Nephron (organoid): ENCODE measurements around the gene ESYT2.

Experiments used
- H3K27ac Mint-ChIP-seq, 3 experiments: 2 replicates each; pipeline ENCODE4 v1.8.0; 2020; ENCODE audit warnings: mixed read lengths in 3 of 3, mild to moderate bottlenecking in 2 of 3, moderate library complexity in 1 of 3
- H3K27me3 Mint-ChIP-seq: 2 replicates; pipeline ENCODE4 v1.8.0; 2021; ENCODE audit warnings: low read depth, mild to moderate bottlenecking, moderate library complexity, mixed read lengths
- H3K36me3 Mint-ChIP-seq: 2 replicates; pipeline ENCODE4 v1.8.0; 2020; ENCODE audit warnings: low read depth, mixed read lengths
- H3K4me1 Mint-ChIP-seq: 2 replicates; pipeline ENCODE4 v1.8.0; 2020; ENCODE audit warnings: mixed read lengths
- H3K4me3 Mint-ChIP-seq, 3 experiments: 2 replicates each; pipeline ENCODE4 v1.8.0; 2020; ENCODE audit warnings: mild to moderate bottlenecking in 3 of 3, mixed read lengths in 3 of 3, moderate library complexity in 2 of 3
- H3K9me3 Mint-ChIP-seq: 2 replicates; pipeline ENCODE4 v1.8.0; 2020; ENCODE audit warnings: mixed read lengths
- TF ChIP-seq, protein P1 (sequence below), 3 experiments: fragments of 200-600 bp; sonication (generic); IDR thresholded peaks; one replicate each; pipeline ENCODE4 v1.5.0; 2021; ENCODE audit warnings: antibody characterized with exemption in 3 of 3; ENCODE audit not compliant: unreplicated experiment in 3 of 3

The ESYT2 gene

DNA sequence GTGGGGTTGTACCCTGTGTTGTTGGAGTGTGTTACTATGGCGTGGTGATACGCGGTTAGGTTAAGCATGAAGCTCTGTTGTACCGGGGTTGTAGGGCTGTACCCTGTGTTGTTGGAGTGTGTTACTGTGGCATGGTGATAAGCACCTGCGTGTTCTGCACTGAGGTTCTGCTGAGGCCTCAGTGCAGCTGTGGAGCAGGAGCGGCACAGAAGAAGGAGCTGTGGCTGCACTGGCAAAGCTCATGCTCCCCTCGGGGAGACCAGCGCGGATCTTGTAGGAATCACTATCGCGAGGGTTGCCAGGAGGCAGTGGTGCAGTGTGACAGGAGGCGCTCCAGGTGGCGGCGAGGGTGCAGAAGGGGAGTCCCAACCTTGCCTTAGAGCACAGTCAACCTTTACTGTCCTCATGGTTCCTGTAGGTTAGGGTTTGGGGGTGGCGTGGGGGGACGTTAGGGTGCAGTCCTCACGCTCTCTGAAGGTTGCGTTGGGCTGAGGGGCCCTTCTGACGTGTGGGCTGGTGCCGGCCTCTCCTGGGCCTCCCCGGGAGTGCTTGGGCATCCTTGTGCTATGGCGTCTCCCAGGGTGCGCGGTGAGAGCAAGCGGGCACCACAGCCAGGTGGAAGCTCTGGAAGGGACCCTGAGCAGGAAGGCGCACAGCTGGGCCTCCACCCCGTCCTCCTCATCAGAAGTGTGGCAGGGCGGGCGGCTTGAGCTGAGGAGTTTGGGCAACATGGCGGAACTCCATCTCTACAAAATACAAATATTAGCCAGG, 38.1 kb upstream of the ESYT2 start:
- H3K4me3 Mint-ChIP-seq, result peak overlapping the region in 1 of 3 experiments; percentile 44
- no peaks in the 10 kb centered on the region for H3K27me3 Mint-ChIP-seq
- no peaks in the 10 kb centered on the region for H3K9me3 Mint-ChIP-seq
- peak overlapping the region in 2 of 3 experiments; percentile 40 to 85 for H3K27ac Mint-ChIP-seq
- TF ChIP-seq, protein P1, sequence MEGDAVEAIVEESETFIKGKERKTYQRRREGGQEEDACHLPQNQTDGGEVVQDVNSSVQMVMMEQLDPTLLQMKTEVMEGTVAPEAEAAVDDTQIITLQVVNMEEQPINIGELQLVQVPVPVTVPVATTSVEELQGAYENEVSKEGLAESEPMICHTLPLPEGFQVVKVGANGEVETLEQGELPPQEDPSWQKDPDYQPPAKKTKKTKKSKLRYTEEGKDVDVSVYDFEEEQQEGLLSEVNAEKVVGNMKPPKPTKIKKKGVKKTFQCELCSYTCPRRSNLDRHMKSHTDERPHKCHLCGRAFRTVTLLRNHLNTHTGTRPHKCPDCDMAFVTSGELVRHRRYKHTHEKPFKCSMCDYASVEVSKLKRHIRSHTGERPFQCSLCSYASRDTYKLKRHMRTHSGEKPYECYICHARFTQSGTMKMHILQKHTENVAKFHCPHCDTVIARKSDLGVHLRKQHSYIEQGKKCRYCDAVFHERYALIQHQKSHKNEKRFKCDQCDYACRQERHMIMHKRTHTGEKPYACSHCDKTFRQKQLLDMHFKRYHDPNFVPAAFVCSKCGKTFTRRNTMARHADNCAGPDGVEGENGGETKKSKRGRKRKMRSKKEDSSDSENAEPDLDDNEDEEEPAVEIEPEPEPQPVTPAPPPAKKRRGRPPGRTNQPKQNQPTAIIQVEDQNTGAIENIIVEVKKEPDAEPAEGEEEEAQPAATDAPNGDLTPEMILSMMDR (IDR thresholded peaks at IDR 0.05; ENCODE audit: unreplicated experiment in 3 of 3), result no peak
- peaks cover 13% of the 10 kb centered on the region for H3K36me3 Mint-ChIP-seq
- peaks cover 40% of the 10 kb centered on the region for H3K4me1 Mint-ChIP-seq

DNA sequence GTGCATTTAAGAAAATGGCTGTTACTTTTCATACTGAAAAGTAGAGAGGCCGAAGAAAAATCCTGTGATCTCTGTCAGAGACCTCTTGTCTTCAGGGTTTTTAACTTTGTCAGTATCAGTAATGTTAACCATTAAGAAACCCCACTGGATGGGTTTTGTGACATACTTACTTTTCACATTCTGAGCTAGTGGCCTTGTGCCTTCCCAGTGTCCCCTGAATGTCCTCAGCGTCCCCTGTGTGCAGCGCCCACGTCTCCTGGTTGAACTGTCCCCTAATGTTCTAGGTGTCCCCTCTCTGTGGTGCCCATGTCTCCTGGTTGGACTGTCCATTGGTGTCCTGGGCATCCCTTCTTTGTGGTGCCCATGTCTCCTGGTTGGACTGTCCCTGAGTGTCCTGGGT, 36.7 kb upstream of the ESYT2 start:
- TF ChIP-seq, protein P1 (IDR thresholded peaks at IDR 0.05; ENCODE audit: unreplicated experiment in 3 of 3), result no peak
- Mint-ChIP-seq H3K36me3 (peaks cover 4% of the 10 kb centered on the region), H3K27me3 (no peaks in the 10 kb centered on the region), H3K4me1 (peaks cover 52% of the 10 kb centered on the region), H3K27ac (peak overlapping the region; percentile 1 to 94 (median 79)), H3K4me3 (peak overlapping the region in 1 of 3 experiments; percentile 29), H3K9me3 (no peaks in the 10 kb centered on the region)

DNA sequence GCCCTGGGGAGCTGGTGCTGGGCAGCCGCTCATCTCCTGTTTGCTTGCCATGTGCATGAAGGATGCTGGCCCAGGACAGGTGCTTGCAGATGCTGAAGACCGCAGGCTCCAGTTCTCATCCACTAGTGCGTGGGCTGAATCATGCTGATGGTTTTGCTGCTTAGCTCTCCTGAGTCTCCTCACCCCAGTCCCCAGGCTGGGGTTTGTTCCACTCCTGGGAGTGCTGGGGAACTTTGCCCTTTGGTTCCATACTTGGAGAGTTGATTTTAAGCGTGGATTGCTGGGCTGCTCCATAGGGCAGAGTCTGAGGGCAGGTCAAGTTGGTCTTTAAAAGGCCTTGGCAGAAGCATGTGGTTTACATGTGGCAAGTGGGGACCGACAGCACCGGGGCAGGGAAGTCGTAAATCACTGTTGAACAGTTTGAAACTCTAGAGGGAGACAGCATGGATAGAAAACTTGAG, 36.2 kb upstream of the ESYT2 start:
- Mint-ChIP-seq H3K27me3 (no peaks in the 10 kb centered on the region), H3K27ac (peak overlapping the region; percentile 1 to 94 (median 79)), H3K4me3 (peak overlapping the region; percentile 62 to 89 (median 74))

DNA sequence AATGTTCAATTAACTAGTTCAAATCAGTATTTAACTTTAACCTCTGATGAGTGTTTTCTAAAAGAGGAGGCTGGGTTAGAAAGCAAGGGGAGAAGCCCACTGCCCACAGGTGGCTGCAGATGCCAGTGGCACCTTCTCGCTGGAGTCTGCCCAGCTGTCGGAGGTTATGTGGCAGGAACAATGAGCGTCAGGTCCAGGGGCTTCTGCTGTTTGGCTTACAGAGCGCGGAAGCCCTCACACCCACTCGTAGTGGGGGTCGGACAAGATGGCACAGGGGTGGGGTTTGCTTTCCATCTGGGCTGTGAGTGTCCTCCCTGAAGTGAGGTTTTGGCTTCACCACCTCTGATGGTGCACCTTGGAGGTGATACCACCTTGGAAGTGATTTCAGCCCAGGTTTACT, 35.5 kb upstream of the ESYT2 start:
- Mint-ChIP-seq H3K36me3 (no peaks in the 10 kb centered on the region), H3K27ac (peak overlapping the region; percentile 79 to 94 (median 94)), H3K4me3 (peak overlapping the region; percentile 87 to 91 (median 89)), H3K4me1 (peaks cover 52% of the 10 kb centered on the region), H3K9me3 (no peaks in the 10 kb centered on the region), H3K27me3 (no peaks in the 10 kb centered on the region)
- TF ChIP-seq, protein P1 (IDR thresholded peaks at IDR 0.05; ENCODE audit: unreplicated experiment in 3 of 3), result no peak

More for the DNA sequence above, 36.2 kb upstream of the ESYT2 start:
- no peaks in the 10 kb centered on the region for H3K9me3 Mint-ChIP-seq
- peaks cover 52% of the 10 kb centered on the region for H3K4me1 Mint-ChIP-seq
- TF ChIP-seq, protein P1 (IDR thresholded peaks at IDR 0.05; ENCODE audit: unreplicated experiment in 3 of 3), result no peak
- no peaks in the 10 kb centered on the region for H3K36me3 Mint-ChIP-seq

DNA sequence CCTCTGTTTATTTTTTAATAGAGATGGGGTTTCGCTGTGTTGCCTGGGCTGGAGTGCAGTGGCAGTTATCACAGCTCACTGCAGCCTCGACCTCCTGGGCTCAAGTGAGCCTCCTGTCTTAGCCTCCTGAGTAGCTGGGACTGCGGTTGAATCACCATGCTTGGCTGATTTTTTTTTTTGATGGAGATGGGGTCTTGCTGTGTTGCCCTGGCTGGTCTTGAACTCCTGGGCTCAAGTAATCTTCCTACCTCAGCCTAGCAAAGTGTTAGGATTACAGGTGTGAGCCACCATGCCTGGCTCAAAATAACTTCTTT, 35.2 kb upstream of the ESYT2 start:
- Mint-ChIP-seq H3K27me3 (no peaks in the 10 kb centered on the region), H3K4me1 (peaks cover 55% of the 10 kb centered on the region), H3K9me3 (no peaks in the 10 kb centered on the region), H3K4me3 (peak overlapping the region; percentile 87 to 91 (median 89)), H3K27ac (peak overlapping the region; percentile 79 to 94 (median 94)), H3K36me3 (no peaks in the 10 kb centered on the region)
- TF ChIP-seq, protein P1 (IDR thresholded peaks at IDR 0.05; ENCODE audit: unreplicated experiment in 3 of 3), result no peak
